Measurements from ENCODE around the gene RPAP3. TPM values are rescaled to one million over a fixed set of nuclear protein-coding genes. Genes with fewer than 3 reads are reported as not detected.

The RPAP3 gene
- polyA plus RNA-seq, 4 donors, result 28.9 to 54.7 (median 48.0) TPM

GRCh38 chr12:47722941-47723631 is 17.3 kb upstream of the RPAP3 start:
- no peak for DNase-seq (ENCODE audit: low read depth in 4 of 4, low spot score in 3 of 4)

DNA sequence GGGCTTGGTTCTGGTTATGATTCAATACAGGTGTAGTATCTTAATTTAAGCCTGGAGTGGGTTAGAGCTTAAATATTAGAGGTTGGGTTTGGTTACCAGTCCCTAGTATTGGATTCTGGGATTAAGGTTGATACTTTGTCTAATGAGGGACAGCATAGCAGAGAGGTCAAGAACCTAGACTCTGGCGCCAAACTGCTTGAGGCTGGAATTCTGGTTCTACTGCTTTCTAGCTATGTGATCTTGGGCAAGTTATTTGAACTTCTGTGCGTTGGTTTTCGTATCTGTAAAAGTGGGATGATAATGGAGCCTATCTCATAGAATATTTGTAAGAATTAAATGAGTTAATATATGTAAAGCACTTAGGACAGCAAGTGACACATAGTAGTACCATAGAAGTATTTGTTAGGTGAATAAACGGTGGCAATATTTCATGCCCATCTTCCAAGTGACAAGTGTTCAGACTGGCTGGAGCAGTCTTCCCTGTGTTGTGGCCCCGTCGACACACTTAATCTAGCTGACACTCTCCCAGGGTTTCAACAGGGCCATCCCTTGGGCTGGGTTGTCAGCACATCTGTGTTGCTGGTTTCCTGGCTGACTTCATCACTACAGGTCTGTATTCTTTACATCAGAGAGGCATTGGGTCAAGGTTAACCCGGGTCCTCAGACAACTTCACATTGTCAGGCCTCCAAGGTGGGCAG is 16.5 kb upstream of the RPAP3 start:
- no peak for DNase-seq (ENCODE audit: low read depth in 4 of 4, low spot score in 3 of 4)

DNA sequence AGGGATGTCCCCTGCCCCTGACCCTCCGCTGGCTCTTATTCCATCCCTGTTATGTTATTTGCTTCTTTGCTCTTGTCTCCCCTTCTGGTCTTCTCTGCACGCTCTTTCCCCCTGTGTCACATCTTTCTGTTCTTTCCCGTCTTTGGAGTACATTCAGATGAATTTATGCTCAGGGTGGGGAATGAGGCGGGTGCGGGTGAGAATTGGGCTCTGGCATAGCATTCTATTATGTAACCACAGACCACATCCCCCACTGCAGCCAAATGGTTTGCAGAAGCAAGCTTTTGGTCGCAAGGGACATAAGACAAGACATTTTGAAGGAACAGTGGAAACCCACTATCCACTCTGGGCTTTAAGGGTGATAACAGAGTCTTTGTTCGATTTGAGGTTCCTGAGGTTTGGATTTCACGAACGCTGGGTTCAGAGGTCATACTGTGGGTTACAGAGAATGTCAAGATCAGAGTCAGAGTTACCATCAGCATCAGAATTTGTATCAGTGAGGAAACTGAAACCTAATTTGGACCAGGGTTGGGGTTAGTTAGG is 15.7 kb upstream of the RPAP3 start:
- DNase-seq (ENCODE audit: low read depth in 4 of 4, low spot score in 3 of 4), result no peak

GRCh38 chr12:47718531-47718930 is 12.7 kb upstream of the RPAP3 start:
- no peak for DNase-seq (ENCODE audit: low read depth in 4 of 4, low spot score in 3 of 4)

DNA sequence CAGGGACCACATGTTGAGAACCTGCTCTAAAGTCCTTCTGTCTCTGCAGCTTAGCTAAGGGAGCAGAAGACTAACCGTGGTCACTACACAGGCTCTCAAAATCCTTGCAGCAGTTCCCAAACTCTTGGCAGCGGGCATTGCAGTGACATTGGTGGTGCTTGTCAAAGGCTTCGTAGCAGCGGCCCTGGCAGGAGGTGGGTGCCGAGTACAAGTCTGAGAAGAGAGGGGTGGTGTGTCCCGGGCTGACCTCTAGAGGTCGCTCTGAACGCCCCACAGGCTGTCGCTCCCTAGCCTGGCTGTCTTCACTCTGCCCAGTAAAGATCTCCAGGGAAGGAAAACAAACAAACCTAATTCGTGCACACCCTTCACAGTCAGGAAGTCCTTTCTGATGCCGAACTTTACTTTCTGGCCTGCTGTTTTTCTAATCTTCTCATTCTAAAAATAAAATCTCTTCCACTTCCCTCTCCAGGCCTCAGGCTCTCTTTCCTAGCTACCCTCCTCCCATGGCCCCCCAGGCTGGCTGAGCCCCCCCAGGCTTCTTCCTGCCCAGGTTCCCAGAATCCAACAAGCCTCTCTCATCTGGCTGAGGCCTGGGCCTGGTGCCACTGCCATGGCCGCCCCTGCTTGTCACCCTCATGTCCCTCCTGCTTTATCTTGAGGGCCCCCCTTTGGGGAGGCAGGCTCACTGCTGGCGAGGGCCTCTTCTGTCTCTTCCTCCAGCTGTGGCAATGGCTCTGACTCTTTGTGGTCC is 11.8 kb upstream of the RPAP3 start:
- no peak for DNase-seq (ENCODE audit: low read depth in 4 of 4, low spot score in 3 of 4)

GRCh38 chr12:47717046-47717442 is 11.2 kb upstream of the RPAP3 start:
- DNase-seq (ENCODE audit: low read depth in 4 of 4, low spot score in 3 of 4), result no peak

- no peak for DNase-seq (ENCODE audit: low read depth in 4 of 4, low spot score in 3 of 4)
Observed at GRCh38 chr12:47715877-47716548, 10.2 kb upstream of the RPAP3 start.

- DNase-seq (ENCODE audit: low read depth in 4 of 4, low spot score in 3 of 4), result no peak
Observed at GRCh38 chr12:47715393-47715876, 9.6 kb upstream of the RPAP3 start.

DNA sequence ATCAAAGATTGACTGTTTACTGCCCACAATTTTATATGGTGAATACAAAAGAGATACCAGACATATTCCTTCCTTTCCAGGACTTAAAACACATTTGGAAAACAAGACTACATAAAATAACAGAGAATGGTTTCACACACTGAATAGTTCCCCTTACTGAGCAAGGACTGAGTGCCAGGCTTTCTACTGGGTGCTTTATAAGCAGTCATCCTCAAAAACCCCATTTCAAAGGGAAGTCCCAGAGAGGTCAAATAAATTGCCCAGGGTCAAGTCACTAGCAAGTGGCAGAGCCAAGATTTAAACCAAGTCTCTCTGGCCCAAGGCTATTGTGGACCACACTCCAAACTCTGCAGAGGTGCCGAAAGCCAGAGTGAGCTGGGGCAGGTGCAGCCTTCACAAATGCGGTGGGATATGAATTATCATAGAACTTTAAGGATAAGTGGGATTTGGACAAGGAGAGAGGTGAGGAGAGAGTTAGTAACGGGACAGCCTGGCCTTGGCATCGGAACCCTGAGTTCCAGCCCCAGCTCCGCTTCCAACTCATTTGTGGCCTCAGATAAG is 9.1 kb upstream of the RPAP3 start:
- no peak for DNase-seq (ENCODE audit: low read depth in 4 of 4, low spot score in 3 of 4)

DNA sequence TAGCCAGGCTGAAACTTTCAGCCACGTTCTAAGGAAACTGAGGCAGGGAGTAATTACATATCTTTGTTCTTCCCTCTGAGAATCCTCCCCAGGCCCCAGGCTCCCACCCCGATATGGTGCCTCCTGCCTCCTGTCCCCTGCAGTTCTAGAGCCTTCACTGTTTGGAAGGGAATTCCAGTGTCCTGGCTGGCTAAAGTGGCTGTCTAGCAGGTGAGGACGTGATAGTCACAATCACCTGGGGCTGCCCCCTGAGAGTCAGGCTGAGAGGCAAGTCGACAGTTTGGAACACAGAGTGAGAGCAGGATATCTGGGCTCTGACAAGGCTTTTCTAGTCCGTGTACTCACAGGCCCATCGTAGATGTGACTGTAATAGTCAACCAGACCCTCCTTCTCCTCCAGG is 6.3 kb upstream of the RPAP3 start:
- no peak for DNase-seq (ENCODE audit: low read depth in 4 of 4, low spot score in 3 of 4)

GRCh38 chr12:47711448-47711847 is 5.6 kb upstream of the RPAP3 start:
- DNase-seq (ENCODE audit: low read depth in 4 of 4, low spot score in 3 of 4), result no peak

DNA sequence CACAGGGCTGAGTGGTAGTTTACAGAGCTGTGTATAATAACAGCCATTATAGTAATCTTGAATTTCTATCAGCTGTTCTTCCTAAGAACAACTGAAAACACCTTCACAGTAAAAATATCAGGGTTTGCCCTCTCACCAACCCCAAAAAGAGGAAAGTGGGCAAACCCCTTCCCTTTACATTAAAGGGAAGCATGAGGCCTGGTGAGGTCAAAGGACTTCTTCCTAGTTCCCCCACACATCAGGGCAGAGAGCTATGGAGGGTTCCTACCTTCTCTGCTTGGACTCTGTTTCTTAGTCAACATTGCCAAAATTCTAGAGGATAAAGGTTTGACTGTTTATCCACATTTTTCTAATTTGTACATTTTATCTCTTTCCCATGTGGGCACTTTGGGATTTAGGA is 4.4 kb upstream of the RPAP3 start:
- DNase-seq (ENCODE audit: low read depth in 4 of 4, low spot score in 3 of 4), result no peak

- no peak for DNase-seq (ENCODE audit: low read depth in 4 of 4, low spot score in 3 of 4)
Observed at GRCh38 chr12:47709671-47710070, 3.8 kb upstream of the RPAP3 start.

DNA sequence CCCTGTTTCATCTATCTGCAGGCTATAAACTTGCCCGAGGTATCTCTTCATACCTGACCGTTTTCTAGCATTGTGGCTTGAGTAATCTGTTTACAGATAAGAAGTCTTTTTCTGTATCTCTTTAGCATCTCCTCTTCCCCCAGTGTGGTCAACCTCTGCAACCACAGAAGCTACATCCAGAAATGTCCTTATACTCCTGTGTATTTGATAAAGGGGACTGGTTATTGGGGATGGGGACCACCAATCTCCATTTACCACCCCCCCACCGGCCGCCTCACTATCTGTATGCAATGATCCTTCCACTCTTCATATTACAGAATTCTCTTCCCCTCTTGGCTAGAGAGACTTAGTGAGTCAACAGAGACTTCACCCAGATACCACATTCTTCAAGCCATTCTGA is 3.4 kb upstream of the RPAP3 start:
- no peak for DNase-seq (ENCODE audit: low read depth in 4 of 4, low spot score in 3 of 4)

GRCh38 chr12:47707905-47708543 is 2.2 kb upstream of the RPAP3 start:
- no peak for DNase-seq (ENCODE audit: low read depth in 4 of 4, low spot score in 3 of 4)

- DNase-seq (ENCODE audit: low read depth in 4 of 4, low spot score in 3 of 4), result no peak
Observed at GRCh38 chr12:47707355-47707754, 1.5 kb upstream of the RPAP3 start.

GRCh38 chr12:47705229-47705565 is 633 bp downstream of the RPAP3 start:
- no peak for DNase-seq (ENCODE audit: low read depth in 4 of 4, low spot score in 3 of 4)

GRCh38 chr12:47704719-47705118 is 1.1 kb downstream of the RPAP3 start:
- DNase-seq (ENCODE audit: low read depth in 4 of 4, low spot score in 3 of 4), result no peak

DNA sequence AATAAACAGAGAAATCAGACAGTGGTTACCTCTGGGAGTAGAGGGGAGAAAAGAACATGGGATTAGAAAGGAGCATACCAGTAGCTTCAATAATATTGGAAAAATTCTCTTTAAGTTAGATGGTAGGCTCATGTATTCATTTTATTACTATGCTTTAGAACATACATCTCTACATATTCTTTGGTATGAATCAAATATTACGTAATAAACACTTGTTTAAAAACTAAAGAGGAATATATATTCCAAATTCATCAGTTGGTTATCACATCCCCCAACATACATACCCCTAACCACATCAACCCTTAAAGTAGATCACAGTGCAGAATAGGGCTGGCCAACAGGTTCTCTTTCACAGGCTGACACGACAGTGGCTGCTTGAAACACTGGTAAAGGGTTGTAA is 5.6 kb downstream of the RPAP3 start:
- no peak for DNase-seq (ENCODE audit: low read depth in 4 of 4, low spot score in 3 of 4)

DNA sequence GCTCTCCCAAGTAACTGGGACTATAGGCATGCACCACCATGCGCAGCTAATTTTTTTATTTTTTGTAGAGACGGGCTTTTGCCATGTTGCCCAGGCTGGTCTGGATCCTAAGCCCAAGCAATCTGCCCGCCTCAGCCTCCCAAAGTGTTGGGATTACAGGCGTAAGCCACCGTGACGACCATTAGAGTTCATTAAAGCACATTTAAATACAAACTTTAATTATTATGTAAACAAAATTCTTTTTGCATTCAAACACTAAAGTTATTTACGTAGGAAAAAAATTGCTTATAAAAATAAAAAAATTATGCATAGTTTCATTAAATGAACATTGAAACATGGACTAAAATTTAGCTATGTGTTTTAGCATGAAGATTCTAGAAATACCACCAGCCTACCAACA is 7.2 kb downstream of the RPAP3 start:
- DNase-seq (ENCODE audit: low read depth in 4 of 4, low spot score in 3 of 4), result no peak

Measured in left renal pelvis (tissue), 4 donors.